Endothelial cell of umbilical vein (primary cell): ENCODE results near the gene TNFSF4. TPM values are rescaled to one million over a fixed set of nuclear protein-coding genes. Genes with fewer than 3 reads are reported as not detected.

Experiments used
- BruUV-seq: library from RNA; stranded (reverse); fragments of 400-500 nt; replicated peaks from 2 replicates; lab custom pipeline; 2021; lab: Mats Ljungman, UMichigan
- CTCF ChIA-PET: fragments of 300-600, 350-600 bp; sonication (Branson Sonifier 250); formaldehyde crosslinking; loops from one replicate; lab custom pipeline; 2021; ENCODE audit warnings: antibody characterized with exemption, inconsistent platforms; lab: Charles Lee
- POLR2A ChIA-PET: fragments of 300-600, 350-600 bp; sonication (Branson Sonifier 250); formaldehyde crosslinking; loops from one replicate; lab custom pipeline; 2021; ENCODE audit warnings: antibody characterized with exemption, inconsistent platforms; lab: Charles Lee
- DNase-seq: peaks from one replicate; pipeline ENCODE4 v3.0.0-alpha.2; 2011; ENCODE audit warnings: low read depth, low spot score
- FAIRE-seq: peaks from 2 replicates; lab custom pipeline; 2011; peaks lifted over from hg19 to GRCh38; lab: Jason Lieb, UNC
- H2AFZ ChIP-seq: 2 replicates; pipeline ENCODE4 v1.6.0; 2012; ENCODE audit warnings: low read depth, low read length, control low read depth, inconsistent platforms
- H3K27ac ChIP-seq: 2 replicates; pipeline ENCODE4 v1.5.1; 2011; ENCODE audit warnings: low read depth, mild to moderate bottlenecking, control low read depth, low read length, moderate library complexity; ENCODE audit not compliant: insufficient read depth
- H3K27me3 ChIP-seq, 2 experiments: 2 replicates each; pipeline versions ENCODE4 v1.6.0 to v1.6.1; 2011; ENCODE audit warnings: low read length in 2 of 2, mixed read lengths in 1 of 2; ENCODE audit not compliant: control insufficient read depth in 2 of 2, insufficient read depth in 2 of 2
- H3K36me3 ChIP-seq, 2 experiments: 2 replicates in 1 of 2; 3 replicates in 1 of 2; pipeline ENCODE4 v1.5.1; 2011; ENCODE audit warnings: low read length in 2 of 2, mild to moderate bottlenecking in 1 of 2, moderate library complexity in 1 of 2; ENCODE audit not compliant: control insufficient read depth in 2 of 2, insufficient read depth in 2 of 2; ENCODE audit errors: extremely low read depth in 1 of 2
- H3K4me1 ChIP-seq: 3 replicates; pipeline ENCODE4 v1.5.1; 2011; ENCODE audit warnings: mild to moderate bottlenecking, low read length; ENCODE audit not compliant: control insufficient read depth, insufficient read depth; ENCODE audit errors: extremely low read depth
- H3K4me2 ChIP-seq: 2 replicates; pipeline ENCODE4 v1.6.1; 2011; ENCODE audit warnings: low read length, control low read depth, mixed read lengths; ENCODE audit not compliant: insufficient read depth
- H3K4me3 ChIP-seq, 3 experiments: fragments of 200-600 bp in 1 of 3; sonication (generic), shearing (Covaris generic) in 1 of 3; replicated peaks in 1 of 3; 2 replicates each; pipeline ENCODE4 v1.5.1; 2011 to 2016; ENCODE audit warnings: control low read depth in 3 of 3, low read length in 3 of 3, mild to moderate bottlenecking in 2 of 3, inconsistent platforms in 1 of 3, low read depth in 1 of 3, moderate library complexity in 1 of 3; ENCODE audit not compliant: insufficient read depth in 1 of 3
- H3K79me2 ChIP-seq: 2 replicates; pipeline ENCODE4 v1.6.0; 2012; ENCODE audit warnings: low read length, inconsistent platforms; ENCODE audit not compliant: control insufficient read depth, insufficient read depth
- H3K9ac ChIP-seq: replicated peaks from 2 replicates; pipeline ENCODE3; 2011; ENCODE audit warnings: low read length, control low read depth; ENCODE audit not compliant: insufficient read depth; ENCODE audit errors: extremely low read depth
- H3K9me1 ChIP-seq: replicated peaks from 3 replicates; pipeline ENCODE4 v1.6.0; 2011; ENCODE audit warnings: mild to moderate bottlenecking, low read length; ENCODE audit not compliant: control insufficient read depth, insufficient read depth; ENCODE audit errors: extremely low read depth
- H3K9me3 ChIP-seq: replicated peaks from 2 replicates; pipeline ENCODE4 v1.5.1; 2012; ENCODE audit warnings: low read length, inconsistent platforms; ENCODE audit not compliant: control insufficient read depth, insufficient read depth
- H4K20me1 ChIP-seq: replicated peaks from 2 replicates; pipeline ENCODE3; 2011; ENCODE audit warnings: mild to moderate bottlenecking, low read length; ENCODE audit not compliant: control insufficient read depth, insufficient read depth; ENCODE audit errors: extremely low read depth
- EZH2 ChIP-seq: IDR thresholded peaks from 2 replicates; pipeline ENCODE4 v1.6.1; 2012; ENCODE audit warnings: borderline replicate concordance, low read depth, mild to moderate bottlenecking, moderate library complexity, low read length, inconsistent platforms; ENCODE audit not compliant: severe bottlenecking
- FOS ChIP-seq: IDR thresholded peaks from 2 replicates; pipeline ENCODE4 v1.6.1; 2011; ENCODE audit warnings: mild to moderate bottlenecking, low read length, moderate library complexity, borderline replicate concordance; ENCODE audit not compliant: insufficient read depth
- GATA2 ChIP-seq: IDR thresholded peaks from 2 replicates; pipeline ENCODE4 v1.7.0; 2011; ENCODE audit warnings: low read depth, mild to moderate bottlenecking, moderate library complexity, mixed read lengths, low read length; ENCODE audit not compliant: insufficient read length, insufficient read depth
- JUN ChIP-seq: IDR thresholded peaks from 2 replicates; pipeline ENCODE4 v1.6.1; 2011; ENCODE audit warnings: borderline replicate concordance, low read depth; ENCODE audit not compliant: insufficient read length, insufficient read depth
- MYC ChIP-seq: IDR thresholded peaks from one replicate; pipeline ENCODE4 v1.6.1; 2011; ENCODE audit warnings: mild to moderate bottlenecking, low read depth, low read length
- POLR2A ChIP-seq: IDR thresholded peaks from 2 replicates; pipeline ENCODE4 v1.6.1; 2012; ENCODE audit warnings: low read depth, mild to moderate bottlenecking, control low read depth, low read length
- POLR2AphosphoS5 ChIP-seq: IDR thresholded peaks from 2 replicates; pipeline ENCODE4 v1.6.1; 2012; ENCODE audit warnings: low read depth, mild to moderate bottlenecking, control low read depth, low read length, moderate library complexity; ENCODE audit not compliant: insufficient read depth
- dilution Hi-C: fragments of 300-500 bp; cut with MboI; formaldehyde crosslinking; loops from one replicate; pipeline ENCODE4 v1.15.0; 2019; ENCODE audit warnings: low sequenced_read_pairs; ENCODE audit not compliant: extremely low pct_ligation_motif_present
- intact Hi-C: fragments of 100-400 bp; cut with micrococcal nuclease; formaldehyde crosslinking; loops from one replicate; pipeline ENCODE4 v1.10.0; 2022
- polyA plus RNA-seq, 4 experiments: library from polyadenylated mRNA; depleted of rRNA in 3 of 4; stranded (reverse) in 3 of 4; unstranded in 1 of 4; fragments of >200 nt; gene quantifications; 2 replicates each; pipeline versions ENCODE4 v1.2.1 to v1.2.3, GENCODE V29; 2011 to 2012; ENCODE audit warnings: missing spikeins in 1 of 4
- total RNA-seq: library from RNA; stranded (reverse); gene quantifications from 2 replicates; pipeline ENCODE4 v1.2.3, GENCODE V29; 2021
- TF ChIP-seq, protein P1 (sequence below): IDR thresholded peaks from 2 replicates; pipeline ENCODE4 v1.6.1; 2011; ENCODE audit not compliant: insufficient read depth, insufficient read length
- TF ChIP-seq, protein P2 (sequence below), 2 donors: IDR thresholded peaks; 1 replicate in 1 of 2; 2 replicates in 1 of 2; pipeline ENCODE4 v1.5.1; 2011; ENCODE audit warnings: low read length in 2 of 2, mild to moderate bottlenecking in 2 of 2, moderate library complexity in 2 of 2, control low read depth in 1 of 2, inconsistent platforms in 1 of 2, low read depth in 1 of 2; ENCODE audit not compliant: insufficient read depth in 1 of 2; ENCODE audit errors: extremely low read depth in 1 of 2

The TNFSF4 gene
- total and polyA plus RNA-seq, 2 donors (not counting 3 experiments of a cell fraction or from before 2014, with no cell fraction given), result 44.9 to 88.1 TPM

DNA sequence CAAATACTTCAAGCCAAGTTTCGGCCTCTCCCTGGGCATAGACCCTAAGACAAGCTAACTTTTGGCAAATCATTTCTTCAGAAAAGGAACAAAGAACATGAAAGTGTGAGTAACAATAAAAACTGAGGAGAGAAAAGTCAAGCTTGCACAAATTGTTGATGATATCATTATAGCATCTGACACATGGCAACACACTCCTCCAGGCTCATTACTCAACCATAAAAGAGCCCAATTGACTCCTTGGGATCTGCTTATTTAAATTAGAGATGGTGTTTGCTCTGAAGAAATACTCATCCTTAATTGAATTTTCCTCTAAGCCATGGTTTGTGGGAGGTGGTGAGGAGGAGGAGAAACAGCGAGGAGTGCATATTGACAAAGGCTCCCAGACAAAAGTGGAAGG, 54.5 kb downstream of the TNFSF4 start:
- no peaks in the 10 kb centered on the region for H3K4me1 ChIP-seq
- no peaks in the 10 kb centered on the region for H3K9me3 ChIP-seq
- no peaks in the 10 kb centered on the region for H3K9me1 ChIP-seq
- no peaks in the 10 kb centered on the region for H3K79me2 ChIP-seq
- FAIRE-seq, result no peak
- no peak for TF ChIP-seq JUN
- no peak for TF ChIP-seq FOS
- no peak for TF ChIP-seq EZH2
- TF ChIP-seq GATA2, result no peak
- TF ChIP-seq, protein P1, sequence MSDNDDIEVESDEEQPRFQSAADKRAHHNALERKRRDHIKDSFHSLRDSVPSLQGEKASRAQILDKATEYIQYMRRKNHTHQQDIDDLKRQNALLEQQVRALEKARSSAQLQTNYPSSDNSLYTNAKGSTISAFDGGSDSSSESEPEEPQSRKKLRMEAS, result no peak
- no peak for TF ChIP-seq POLR2AphosphoS5
- TF ChIP-seq MYC, result no peak
- TF ChIP-seq POLR2A, result no peak
- TF ChIP-seq, protein P2, sequence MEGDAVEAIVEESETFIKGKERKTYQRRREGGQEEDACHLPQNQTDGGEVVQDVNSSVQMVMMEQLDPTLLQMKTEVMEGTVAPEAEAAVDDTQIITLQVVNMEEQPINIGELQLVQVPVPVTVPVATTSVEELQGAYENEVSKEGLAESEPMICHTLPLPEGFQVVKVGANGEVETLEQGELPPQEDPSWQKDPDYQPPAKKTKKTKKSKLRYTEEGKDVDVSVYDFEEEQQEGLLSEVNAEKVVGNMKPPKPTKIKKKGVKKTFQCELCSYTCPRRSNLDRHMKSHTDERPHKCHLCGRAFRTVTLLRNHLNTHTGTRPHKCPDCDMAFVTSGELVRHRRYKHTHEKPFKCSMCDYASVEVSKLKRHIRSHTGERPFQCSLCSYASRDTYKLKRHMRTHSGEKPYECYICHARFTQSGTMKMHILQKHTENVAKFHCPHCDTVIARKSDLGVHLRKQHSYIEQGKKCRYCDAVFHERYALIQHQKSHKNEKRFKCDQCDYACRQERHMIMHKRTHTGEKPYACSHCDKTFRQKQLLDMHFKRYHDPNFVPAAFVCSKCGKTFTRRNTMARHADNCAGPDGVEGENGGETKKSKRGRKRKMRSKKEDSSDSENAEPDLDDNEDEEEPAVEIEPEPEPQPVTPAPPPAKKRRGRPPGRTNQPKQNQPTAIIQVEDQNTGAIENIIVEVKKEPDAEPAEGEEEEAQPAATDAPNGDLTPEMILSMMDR (IDR thresholded peaks at IDR 0.05; ENCODE audit: extremely low read depth in 1 of 2, insufficient read depth in 1 of 2, low read depth in 1 of 2, low read length in 2 of 2), result no peak
- no peaks in the 10 kb centered on the region for H3K27me3 ChIP-seq
- H4K20me1 ChIP-seq, result no peaks in the 10 kb centered on the region
- H3K27ac ChIP-seq, result no peak overlapping the region
- BruUV-seq, result no TSS peak
- intact Hi-C loops (no loop called here), dilution Hi-C loops (no loop called here)
- CTCF ChIA-PET, result interaction anchor here (1.6 kb wide), 1 partner anchor 9 kb away, joined by 4 read pairs; no protein-coding TSS in a partner anchor
- no peaks in the 10 kb centered on the region for H3K36me3 ChIP-seq
- no peak for DNase-seq
- no peak overlapping the region for H2AFZ ChIP-seq
- POLR2A ChIA-PET, result no interaction called here
- H3K9ac ChIP-seq, result no peak overlapping the region
- H3K4me3 ChIP-seq, result no peak overlapping the region
- H3K4me2 ChIP-seq, result no peak overlapping the region
